Stimulated activated naive CD4-positive, alpha-beta T cell (primary cell): ENCODE data around the gene PLXNA4.
A peak's percentile ranks its signal among the peaks of the same experiment; 100 is the strongest.

Source experiments
- DNase-seq, 6 experiments: peaks; one replicate each; lab custom pipeline; 2025; lab: John Stamatoyannopoulos, UW

Gene PLXNA4

DNA sequence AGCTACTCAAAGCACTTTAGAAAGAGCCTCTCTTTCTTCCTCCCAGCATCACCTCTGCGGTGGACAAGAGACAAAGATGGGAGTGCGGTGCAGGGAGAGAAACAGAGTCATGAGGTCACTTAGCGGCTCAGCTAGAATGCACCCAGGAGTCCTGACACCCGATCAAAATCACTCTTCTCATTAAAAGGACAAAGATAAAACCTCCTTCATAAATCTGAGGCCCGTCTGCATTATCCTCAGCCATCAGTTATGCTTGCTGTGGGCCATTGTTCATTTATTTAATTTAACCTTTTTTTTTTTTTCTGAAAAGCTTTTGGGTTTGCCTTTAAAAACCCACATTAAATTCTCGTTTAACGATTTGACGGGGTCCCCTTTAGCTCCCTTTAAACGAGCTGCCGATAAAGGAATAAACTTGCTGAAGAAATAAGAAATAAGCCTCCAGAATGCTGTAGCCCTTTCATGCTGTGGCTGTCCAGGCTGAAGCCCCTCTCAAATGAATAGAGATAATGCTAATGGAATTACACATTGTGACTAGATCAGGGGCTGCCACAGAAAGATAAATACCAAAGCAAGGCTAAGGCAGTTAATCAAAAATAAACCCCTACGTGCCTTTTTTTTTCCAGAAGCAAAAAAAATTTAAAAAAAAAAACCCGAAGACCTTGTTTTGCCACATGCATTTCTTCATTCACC lies 16.1 kb upstream of the PLXNA4 start:
- no peak for DNase-seq

GRCh38 chr7:132590162-132590561 lies 13.9 kb upstream of the PLXNA4 start:
- no peak for DNase-seq

DNA sequence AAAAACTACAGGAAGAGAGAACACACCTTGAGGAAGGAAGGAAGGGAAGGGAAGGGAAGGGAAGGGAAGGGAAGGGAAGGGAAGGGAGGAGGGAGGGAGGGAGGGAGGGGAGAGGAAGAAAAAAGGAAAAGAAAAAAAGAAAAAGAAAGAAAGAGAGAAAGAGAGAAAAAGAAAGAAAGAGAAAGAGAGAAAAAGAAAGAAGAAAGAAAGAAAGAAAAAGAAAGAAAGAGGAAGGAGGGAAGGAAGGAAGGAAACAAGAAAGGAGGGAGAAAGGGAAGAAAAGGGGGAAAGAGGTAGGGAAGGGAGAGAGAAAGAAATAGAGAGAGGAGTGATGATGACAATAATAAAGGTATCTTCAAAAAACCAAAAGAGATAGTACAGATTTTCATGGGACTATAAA lies 12.3 kb upstream of the PLXNA4 start:
- DNase-seq: no peak

DNA sequence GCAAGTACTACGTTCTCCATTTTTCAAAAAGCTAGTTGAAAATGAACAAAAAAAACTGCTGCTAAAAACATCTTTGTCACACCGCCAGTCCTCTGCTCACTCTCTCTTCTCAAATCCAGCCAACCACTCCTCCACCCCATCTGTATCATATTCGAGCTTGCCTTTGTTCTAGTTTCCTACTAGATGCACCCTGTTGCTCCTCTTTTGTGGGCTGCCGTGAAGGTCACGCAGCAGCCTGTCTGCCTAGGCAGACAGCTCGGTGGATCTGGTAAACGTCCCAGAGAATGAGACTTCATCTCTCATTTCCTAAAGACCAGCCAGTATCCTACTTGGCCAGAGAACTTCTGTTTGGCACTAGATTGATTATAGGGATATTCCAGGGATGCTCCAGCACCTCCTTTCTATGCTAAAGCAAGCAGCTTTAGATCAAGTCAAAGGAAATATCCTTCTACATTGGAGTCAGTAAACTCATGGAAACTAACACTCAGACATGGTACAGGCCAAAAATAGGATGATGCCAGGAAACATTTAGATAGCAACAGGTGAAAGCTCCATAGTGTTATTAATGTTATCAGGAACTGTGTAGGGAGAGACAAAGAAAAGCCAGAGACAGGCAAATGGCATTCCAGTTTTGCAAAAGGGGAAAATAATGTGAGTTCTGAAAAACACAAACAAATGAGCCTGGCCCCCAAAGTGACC lies 8.7 kb upstream of the PLXNA4 start:
- DNase-seq: no peak

- DNase-seq: no peak
Observed at GRCh38 chr7:132581431-132581830, 5.2 kb upstream of the PLXNA4 start.

DNA sequence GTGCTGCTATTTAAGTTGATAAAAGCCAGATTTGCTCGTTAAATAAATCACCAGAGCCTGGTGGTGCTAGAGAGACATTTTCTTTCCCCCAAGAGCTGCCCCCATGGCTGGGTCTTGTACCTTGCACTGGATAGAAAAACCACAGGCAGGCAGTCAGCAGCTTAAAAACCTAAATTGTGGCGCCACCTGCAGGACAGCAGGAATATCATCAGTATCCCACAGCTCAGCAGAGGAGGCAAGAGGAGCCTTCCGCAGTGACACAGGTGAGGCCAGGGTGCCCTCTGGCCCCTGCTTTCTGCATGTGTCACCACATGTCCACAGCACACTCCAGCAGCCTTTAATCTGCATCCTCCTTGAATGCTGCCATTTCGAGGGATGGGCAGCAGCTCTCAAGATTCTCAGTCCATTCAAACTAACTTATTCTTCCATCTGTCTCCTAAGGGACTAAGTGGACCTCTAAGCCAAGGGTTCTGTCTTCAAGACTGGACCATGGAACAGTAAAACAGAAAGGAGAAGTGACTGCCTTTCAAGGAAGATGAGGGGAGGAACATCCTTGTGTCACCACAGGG lies 4.5 kb upstream of the PLXNA4 start:
- DNase-seq: peak; percentile 36 to 84 (median 52)

DNA sequence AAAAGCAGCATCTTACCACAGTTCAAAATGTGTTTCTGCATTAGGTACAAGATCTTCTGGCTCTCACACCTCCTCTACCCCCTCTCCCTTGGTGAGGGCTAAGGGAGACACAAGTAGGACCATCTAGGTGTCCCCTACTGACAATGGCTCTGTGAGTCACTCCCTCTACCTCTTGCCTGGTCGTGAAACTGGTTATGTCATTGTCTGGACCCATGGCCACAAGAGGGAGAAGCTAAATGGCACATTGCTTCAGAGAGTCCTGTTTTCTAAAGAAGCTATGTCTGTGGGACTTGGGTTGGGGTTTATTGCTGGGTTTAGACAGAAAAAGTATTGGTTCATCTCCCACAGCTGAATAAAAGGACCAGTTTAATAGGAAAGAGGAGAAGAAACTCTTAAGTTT lies 4.0 kb upstream of the PLXNA4 start:
- DNase-seq: no peak

- DNase-seq: no peak
Observed at GRCh38 chr7:132579260-132579899, 3.1 kb upstream of the PLXNA4 start.

DNA sequence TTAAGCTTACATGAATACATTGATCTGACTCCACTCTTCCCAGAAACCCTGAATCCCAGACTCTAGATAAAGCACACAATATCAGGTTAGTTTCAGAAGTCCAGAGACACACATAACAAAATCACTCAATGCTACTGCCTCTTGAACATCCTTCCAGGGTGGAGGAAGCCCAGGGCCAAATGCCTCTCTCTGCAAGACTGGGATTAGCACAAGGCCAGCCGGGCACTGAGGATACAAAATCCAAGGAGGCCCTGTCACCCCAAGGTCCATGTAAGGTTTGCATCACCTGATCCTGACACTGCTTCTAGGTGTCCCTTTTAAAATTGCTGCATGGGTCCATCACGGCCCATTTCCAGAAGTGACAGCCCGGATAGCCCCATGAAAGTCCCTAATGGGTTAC lies 2.6 kb upstream of the PLXNA4 start:
- no peak for DNase-seq

- no peak for DNase-seq
Observed at GRCh38 chr7:132578050-132578370, 1.7 kb upstream of the PLXNA4 start.

GRCh38 chr7:132577206-132578049 lies 1.2 kb upstream of the PLXNA4 start:
- DNase-seq: no peak

- DNase-seq: no peak
Observed at GRCh38 chr7:132576721-132577085, 433 bp upstream of the PLXNA4 start.

GRCh38 chr7:132575419-132575981 lies 770 bp downstream of the PLXNA4 start:
- peak in 2 of 6 experiments; percentile 6 for DNase-seq

DNA sequence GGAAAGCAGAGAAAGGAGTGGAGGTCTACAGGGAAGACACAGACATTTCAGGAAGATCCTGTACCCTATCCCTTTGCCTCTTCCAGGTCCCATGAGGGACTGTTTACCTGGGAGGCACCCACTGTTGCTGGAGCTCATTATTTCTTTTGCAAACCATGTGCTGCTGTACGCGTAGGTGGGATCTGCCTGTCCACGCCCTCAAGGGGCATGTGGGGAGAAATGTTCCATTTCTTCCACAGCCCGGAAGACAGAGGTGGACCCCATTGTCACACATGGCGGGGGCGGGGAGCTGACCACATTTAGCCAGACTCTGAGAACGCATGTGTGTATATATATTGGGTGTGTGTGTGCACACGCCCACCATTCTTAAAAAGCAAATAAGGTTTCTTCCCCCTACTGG lies 2.0 kb downstream of the PLXNA4 start:
- DNase-seq: no peak

DNA sequence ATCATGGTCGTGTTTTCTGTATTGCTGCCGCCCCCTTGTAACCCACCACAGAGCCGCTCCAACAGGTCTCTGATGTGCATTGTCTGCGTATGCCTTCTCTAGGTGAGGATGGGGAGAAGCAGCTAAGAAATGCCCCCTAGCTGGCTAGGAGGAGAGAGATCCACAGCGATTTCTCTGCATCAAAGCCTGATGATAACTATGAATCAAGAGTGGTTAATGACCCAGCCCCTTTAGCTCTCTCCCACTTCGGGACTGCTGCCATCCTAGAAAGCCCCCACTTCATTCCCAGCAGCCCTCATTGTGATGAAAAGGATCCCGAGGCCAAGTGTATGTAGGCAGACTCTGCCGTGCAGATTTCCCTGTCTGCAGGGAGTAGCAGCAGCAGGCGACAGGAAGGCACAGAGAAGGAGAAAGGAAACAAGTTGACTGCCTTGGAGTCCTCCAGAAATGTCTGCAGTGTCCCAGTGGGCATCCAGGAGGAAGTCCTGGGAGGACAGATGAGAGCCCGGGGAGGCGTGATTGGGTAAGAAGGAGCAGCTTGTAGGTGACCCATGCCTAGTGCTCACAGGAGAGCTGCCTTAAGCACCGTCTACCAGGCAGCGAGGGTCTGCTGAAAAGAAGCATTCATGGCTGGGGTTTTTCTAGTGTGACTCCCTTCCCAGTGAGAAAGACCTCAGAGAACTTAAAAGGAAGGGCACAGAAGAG lies 2.9 kb downstream of the PLXNA4 start:
- no peak for DNase-seq

- no peak for DNase-seq
Observed at GRCh38 chr7:132572526-132572925, 3.7 kb downstream of the PLXNA4 start.

- DNase-seq: no peak
Observed at GRCh38 chr7:132571970-132572369, 4.3 kb downstream of the PLXNA4 start.

DNA sequence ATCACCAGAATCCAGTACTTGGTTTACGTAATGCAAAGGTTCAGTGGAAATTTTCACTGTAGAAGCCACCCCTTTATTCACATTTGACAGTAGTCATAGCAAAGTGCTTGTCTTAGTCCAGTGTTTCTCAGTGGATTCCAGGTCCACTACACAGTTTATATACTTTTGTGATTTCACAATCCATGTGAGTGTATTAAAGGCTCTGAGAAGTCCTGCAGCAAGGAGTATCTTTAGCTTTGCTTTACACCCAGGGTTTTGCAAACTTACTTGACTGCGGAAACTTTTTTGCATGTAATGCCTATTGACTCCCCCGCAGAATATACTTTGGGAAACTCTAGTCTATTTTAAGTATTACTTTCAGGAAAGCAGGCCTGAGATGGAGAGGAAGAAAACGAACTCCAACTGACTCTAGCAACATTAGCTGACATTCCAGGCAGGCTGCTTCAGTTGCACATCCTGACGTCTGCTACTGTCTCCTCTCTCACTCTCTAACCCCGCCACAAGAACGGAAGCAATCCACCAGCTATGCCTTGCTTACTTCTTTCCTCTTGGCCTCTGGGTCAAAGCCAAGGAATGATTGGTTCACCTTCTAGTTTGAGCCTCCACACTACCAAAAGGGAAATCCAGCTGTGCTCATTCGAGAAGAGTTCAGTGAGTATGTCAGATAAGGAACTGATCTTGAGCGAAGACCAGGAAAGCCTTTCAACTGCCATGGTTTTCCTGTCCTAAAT lies 6.2 kb downstream of the PLXNA4 start:
- DNase-seq: no peak

- DNase-seq: no peak
Observed at GRCh38 chr7:132568962-132569361, 7.3 kb downstream of the PLXNA4 start.

DNA sequence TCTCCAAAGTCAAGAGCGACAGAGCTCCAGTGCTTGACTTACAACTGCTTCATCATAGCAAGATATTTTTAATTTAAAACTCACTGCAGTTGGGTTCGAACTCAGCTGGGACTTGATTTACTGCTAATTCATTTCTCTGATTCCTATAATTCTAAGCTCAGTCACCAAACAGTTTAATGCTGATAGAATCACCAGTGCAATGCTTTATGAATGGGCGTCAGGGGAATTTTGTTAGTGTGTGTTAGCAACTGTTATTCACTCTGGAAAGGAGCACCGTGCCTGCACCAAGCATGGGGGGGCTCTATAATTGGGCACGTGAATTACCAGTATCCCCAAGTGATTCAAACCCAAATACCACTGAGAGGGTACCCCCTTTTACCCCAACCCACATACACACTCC lies 10.4 kb downstream of the PLXNA4 start:
- no peak for DNase-seq

DNA sequence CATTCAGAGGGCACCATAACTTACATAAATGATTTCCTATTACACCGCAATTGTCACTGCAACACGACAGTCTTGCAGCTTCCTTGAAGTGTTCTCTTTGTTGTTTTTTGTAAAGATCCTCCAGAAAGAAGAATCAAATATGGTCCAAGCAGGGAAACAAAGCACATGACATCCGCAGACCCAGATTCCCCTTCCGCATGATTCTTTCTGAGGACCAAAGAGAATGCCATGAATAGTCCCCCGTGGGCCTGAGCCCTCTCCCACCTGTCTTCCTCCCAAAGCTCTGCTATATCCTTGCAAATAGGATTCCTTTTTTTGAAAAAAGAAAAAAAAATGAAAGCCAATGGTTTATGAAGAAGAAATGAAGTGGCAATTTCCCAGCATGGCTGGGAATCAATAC lies 10.8 kb downstream of the PLXNA4 start:
- no peak for DNase-seq
